K562 (cell line): ENCODE measurements around the gene AMY1A. TPM values are rescaled to one million over a fixed set of nuclear protein-coding genes. Genes with fewer than 3 reads are reported as not detected.
"Not testable (repeated sequence)": the region's sequence is repeated elsewhere in the genome, so short reads cannot be mapped to it uniquely, and the experiment has no call there.

Source experiments
- ATAC-seq: fragments of 200-7000 bp; cut with Tn5 transposase; 3 replicates; pipeline ENCODE4 v1.9.1; 2020; ENCODE audit warnings: moderate library complexity
- BruUV-seq: library from RNA; stranded (reverse); fragments of 400-500 nt; replicated peaks from 2 replicates; lab custom pipeline; 2021; lab: Mats Ljungman, UMichigan
- CTCF ChIA-PET: fragments of 300-600 bp; formaldehyde crosslinking; extraction: SDS; loops from one replicate; lab custom pipeline; 2021; ENCODE audit warnings: low intra/inter-chr PET ratio; lab: Yijun Ruan, JAX
- POLR2A ChIA-PET: fragments of 300-600, 350-650 bp; sonication (Branson Sonifier 250); formaldehyde crosslinking; extraction: SDS; loops from one replicate; lab custom pipeline; 2021; ENCODE audit warnings: antibody characterized with exemption, inconsistent platforms; lab: Yijun Ruan, JAX
- DNase-seq, 4 experiments: peaks; one replicate each; pipeline versions ENCODE4 v3.0.0 to v3.0.0-alpha.2; 2011 to 2018; ENCODE audit warnings: low spot score in 3 of 4, mixed read lengths in 3 of 4; ENCODE audit errors: extremely low read depth in 1 of 4
- FAIRE-seq: peaks from 2 replicates; lab custom pipeline; 2011; peaks lifted over from hg19 to GRCh38; lab: Jason Lieb, UNC
- H2AFZ ChIP-seq: 2 replicates; pipeline ENCODE4 v1.6.0; 2011; ENCODE audit warnings: low read depth, low read length, control low read depth, inconsistent platforms
- H3K27ac ChIP-seq: fragments of 200-600 bp; 3 replicates; pipeline ENCODE4 v1.8.0; 2011; ENCODE audit warnings: low read depth, mild to moderate bottlenecking, control low read depth, inconsistent platforms, low read length, moderate library complexity, mixed read lengths; ENCODE audit errors: extremely low read depth
- H3K27me3 ChIP-seq, 2 experiments: fragments of 300-600 bp in 1 of 2; 2 replicates in 1 of 2; 3 replicates in 1 of 2; pipeline versions ENCODE4 v1.6.0 to v1.8.0; 2011; ENCODE audit warnings: inconsistent platforms in 2 of 2, low read length in 2 of 2, mild to moderate bottlenecking in 1 of 2, mixed read lengths in 1 of 2, moderate library complexity in 1 of 2; ENCODE audit not compliant: control insufficient read depth in 2 of 2, insufficient read depth in 2 of 2
- H3K36me3 ChIP-seq: fragments of 300-600 bp; 3 replicates; pipeline ENCODE4 v1.8.0; 2011; ENCODE audit warnings: mild to moderate bottlenecking, low read length, inconsistent platforms; ENCODE audit not compliant: control insufficient read depth, insufficient read depth
- H3K4me1 ChIP-seq, 2 experiments: fragments of 200-600 bp in 1 of 2; replicated peaks in 1 of 2; 2 replicates in 1 of 2; 3 replicates in 1 of 2; pipeline versions ENCODE4 v1.5.1 to v1.8.0; 2011; ENCODE audit warnings: inconsistent platforms in 2 of 2, low read length in 2 of 2, mild to moderate bottlenecking in 1 of 2, mixed read lengths in 1 of 2, moderate library complexity in 1 of 2; ENCODE audit not compliant: control insufficient read depth in 2 of 2, insufficient read depth in 2 of 2
- H3K4me2 ChIP-seq: 2 replicates; pipeline ENCODE4 v1.6.1; 2011; ENCODE audit warnings: low read length, control low read depth, inconsistent platforms, mixed read lengths; ENCODE audit not compliant: insufficient read depth
- H3K4me3 ChIP-seq: fragments of 200-600 bp; sonication (generic), shearing (Covaris generic); 2 replicates; pipeline ENCODE4 v1.5.1; 2016; ENCODE audit warnings: control low read depth, inconsistent platforms
- H3K79me2 ChIP-seq: fragments of 200-600 bp; 3 replicates; pipeline ENCODE4 v1.8.0; 2011; ENCODE audit warnings: low read length, inconsistent platforms; ENCODE audit not compliant: control insufficient read depth, insufficient read depth
- H3K9ac ChIP-seq, 2 experiments: 2 replicates each; pipeline versions ENCODE4 v1.6.0 to v1.6.1; 2011; ENCODE audit warnings: low read depth in 2 of 2, low read length in 2 of 2, control low read depth in 1 of 2, inconsistent platforms in 1 of 2, mild to moderate bottlenecking in 1 of 2, mixed read lengths in 1 of 2; ENCODE audit not compliant: insufficient read depth in 1 of 2
- H3K9me1 ChIP-seq: one replicate; pipeline ENCODE4 v1.6.0; 2011; ENCODE audit warnings: inconsistent platforms, mild to moderate bottlenecking, low read length, moderate library complexity; ENCODE audit not compliant: control insufficient read depth, insufficient read depth
- H3K9me3 ChIP-seq: replicated peaks from 2 replicates; pipeline ENCODE4 v1.5.1; 2011; ENCODE audit warnings: low read depth, low read length, inconsistent platforms; ENCODE audit not compliant: control insufficient read depth, insufficient read depth
- H4K20me1 ChIP-seq: replicated peaks from 2 replicates; pipeline ENCODE4 v1.6.1; 2011; ENCODE audit warnings: low read length, inconsistent platforms, mixed read lengths; ENCODE audit not compliant: control insufficient read depth, insufficient read depth
- WGBS: fragments of 100-300 bp; shearing (Covaris generic); methylation state at CpG from one replicate; pipeline ENCODE4 v1.1.6; 2016; ENCODE audit warnings: low coverage, mixed read lengths; ENCODE audit not compliant: insufficient coverage; ENCODE audit errors: missing lambda C conversion rate; 5-methylcytosine and 5-hydroxymethylcytosine counted together
- in situ Hi-C: fragments of 300-500 bp; cut with MboI; formaldehyde crosslinking; loops from 4 replicates; pipeline ENCODE4 v1.15.0; 2018; ENCODE audit warnings: inconsistent platforms, mixed read lengths
- intact Hi-C: fragments of 100-400 bp; cut with micrococcal nuclease; formaldehyde crosslinking; loops from 2 replicates; pipeline ENCODE4 v1.14.2; 2022
- polyA plus RNA-seq, 8 experiments: library from polyadenylated mRNA; depleted of rRNA in 4 of 8; stranded (reverse) in 5 of 8; unstranded in 3 of 8; fragments of >200 nt; fragmentation: Nextera tagmentation in 2 of 8; fragmentation: Illumina TruSeq in 1 of 8; extraction: Ambion mirVana in 2 of 8; extraction: Trizol in 1 of 8; gene quantifications; 2 replicates each; pipeline versions ENCODE4 v1.2.1 to v1.2.3, GENCODE V29; 2011 to 2014; ENCODE audit warnings: inconsistent platforms in 1 of 8, missing spikeins in 1 of 8
- total RNA-seq, 7 experiments: library from RNA; depleted of rRNA in 6 of 7; stranded (reverse); fragments of >200 nt in 6 of 7; fragmentation: Illumina TruSeq in 2 of 7; extraction: Trizol in 2 of 7; gene quantifications; 2 replicates each; pipeline versions ENCODE4 v1.2.1 to v1.2.3, GENCODE V29; 2011 to 2021; ENCODE audit warnings: low replicate concordance in 1 of 7

AMY1A gene
- total and polyA plus RNA-seq, 9 of the 15 experiments (the other 6 are each of a cell fraction or from before 2014, with no cell fraction given): 0.33 TPM; not detected in 8

- DNase-seq, H3K4me3 ChIP-seq, intact Hi-C loops, H3K4me1 ChIP-seq, H3K79me2 ChIP-seq, H3K9me1 ChIP-seq, H4K20me1 ChIP-seq, FAIRE-seq, H3K9ac ChIP-seq, CTCF ChIA-PET, POLR2A ChIA-PET, H3K36me3 ChIP-seq, H2AFZ ChIP-seq, ATAC-seq, H3K27me3 ChIP-seq, H3K27ac ChIP-seq, in situ Hi-C loops, H3K9me3 ChIP-seq, BruUV-seq, H3K4me2 ChIP-seq: not testable (repeated sequence)
- WGBS: no CpG with 5 or more reads among the region's 6 CpGs
Observed at GRCh38 chr1:103654133-103654532, 1.4 kb upstream of the AMY1A start.

GRCh38 chr1:103676335-103676734 lies 20.8 kb downstream of the AMY1A start:
- H3K4me1 ChIP-seq, ATAC-seq, H3K36me3 ChIP-seq, H3K9me1 ChIP-seq, H4K20me1 ChIP-seq, POLR2A ChIA-PET, H3K79me2 ChIP-seq, DNase-seq, H3K4me2 ChIP-seq, H3K27ac ChIP-seq, BruUV-seq, CTCF ChIA-PET, H2AFZ ChIP-seq, intact Hi-C loops, FAIRE-seq, H3K9me3 ChIP-seq, H3K4me3 ChIP-seq, in situ Hi-C loops, H3K27me3 ChIP-seq, H3K9ac ChIP-seq: not testable (repeated sequence)
- WGBS: no CpG with 5 or more reads among the region's 3 CpGs

GRCh38 chr1:103696110-103696509 lies 40.5 kb downstream of the AMY1A start, which contains the start of gene AMY1B:
Gene AMY1B, minus strand, starts transcription at chr1:103696210. Its CDS starts 571 bp downstream, at chr1:103695639.
- in situ Hi-C loops: not testable (repeated sequence)
- no CpG with 5 or more reads among the region's 5 CpGs for whole genome bisulfite sequencing

GRCh38 chr1:103697430-103697829 lies 41.9 kb downstream of the AMY1A start:
- H3K9me3 ChIP-seq, H3K9ac ChIP-seq, POLR2A ChIA-PET, H3K4me1 ChIP-seq, H3K79me2 ChIP-seq, H2AFZ ChIP-seq, H3K4me3 ChIP-seq, H3K4me2 ChIP-seq, H3K36me3 ChIP-seq, CTCF ChIA-PET, FAIRE-seq, intact Hi-C loops, H3K27me3 ChIP-seq, BruUV-seq, H3K27ac ChIP-seq, H3K9me1 ChIP-seq, in situ Hi-C loops, ATAC-seq, DNase-seq, H4K20me1 ChIP-seq: not testable (repeated sequence)
- WGBS: no CpG with 5 or more reads among the region's 6 CpGs

More at GRCh38 chr1:103696110-103696509, 40.5 kb downstream of the AMY1A start, which contains the start of gene AMY1B:
- ATAC-seq, H3K4me2 ChIP-seq, H4K20me1 ChIP-seq, H3K27me3 ChIP-seq, H3K4me1 ChIP-seq, H3K36me3 ChIP-seq, H2AFZ ChIP-seq, BruUV-seq, POLR2A ChIA-PET, H3K27ac ChIP-seq, H3K79me2 ChIP-seq, CTCF ChIA-PET, H3K9ac ChIP-seq, H3K9me1 ChIP-seq, H3K4me3 ChIP-seq, FAIRE-seq, H3K9me3 ChIP-seq, DNase-seq, intact Hi-C loops: not testable (repeated sequence)
